ENCODE measurements around the gene SCEL.

DNA sequence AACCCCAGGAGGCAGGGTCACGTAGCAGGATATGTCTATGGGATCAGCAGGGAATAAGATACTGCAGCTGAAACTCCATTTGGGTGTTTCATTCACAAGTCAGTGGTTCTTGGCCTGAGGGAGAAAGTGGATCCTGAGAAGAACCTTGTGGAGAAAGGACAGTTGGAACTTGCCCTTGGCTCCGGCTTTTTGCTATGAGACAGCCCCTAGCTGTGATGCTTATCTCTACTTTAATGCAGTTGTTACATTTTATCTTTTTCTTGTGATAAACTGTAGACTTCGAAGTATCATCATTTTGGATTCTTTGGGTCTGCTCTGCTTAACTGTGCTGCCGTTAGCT is 6.0 kb upstream of the SCEL start:
- TF ChIP-seq, protein P1, sequence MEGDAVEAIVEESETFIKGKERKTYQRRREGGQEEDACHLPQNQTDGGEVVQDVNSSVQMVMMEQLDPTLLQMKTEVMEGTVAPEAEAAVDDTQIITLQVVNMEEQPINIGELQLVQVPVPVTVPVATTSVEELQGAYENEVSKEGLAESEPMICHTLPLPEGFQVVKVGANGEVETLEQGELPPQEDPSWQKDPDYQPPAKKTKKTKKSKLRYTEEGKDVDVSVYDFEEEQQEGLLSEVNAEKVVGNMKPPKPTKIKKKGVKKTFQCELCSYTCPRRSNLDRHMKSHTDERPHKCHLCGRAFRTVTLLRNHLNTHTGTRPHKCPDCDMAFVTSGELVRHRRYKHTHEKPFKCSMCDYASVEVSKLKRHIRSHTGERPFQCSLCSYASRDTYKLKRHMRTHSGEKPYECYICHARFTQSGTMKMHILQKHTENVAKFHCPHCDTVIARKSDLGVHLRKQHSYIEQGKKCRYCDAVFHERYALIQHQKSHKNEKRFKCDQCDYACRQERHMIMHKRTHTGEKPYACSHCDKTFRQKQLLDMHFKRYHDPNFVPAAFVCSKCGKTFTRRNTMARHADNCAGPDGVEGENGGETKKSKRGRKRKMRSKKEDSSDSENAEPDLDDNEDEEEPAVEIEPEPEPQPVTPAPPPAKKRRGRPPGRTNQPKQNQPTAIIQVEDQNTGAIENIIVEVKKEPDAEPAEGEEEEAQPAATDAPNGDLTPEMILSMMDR (IDR thresholded peaks at IDR 0.05; ENCODE audit: poor library complexity, severe bottlenecking) = no peak
- TF ChIP-seq EP300 (conservative IDR thresholded peaks at IDR 0.05; ENCODE audit: poor library complexity, severe bottlenecking) (no peak), POLR2AphosphoS5 (IDR thresholded peaks at IDR 0.05) (no peak), EZH2 (IDR thresholded peaks at IDR 0.05; ENCODE audit: borderline replicate concordance, insufficient read depth, low read length, poor library complexity, severe bottlenecking) (no peak), TAF1 (IDR thresholded peaks at IDR 0.05; ENCODE audit: low read depth) (no peak), MXI1 (conservative IDR thresholded peaks at IDR 0.05; ENCODE audit: poor library complexity, severe bottlenecking) (no peak), RAD21 (conservative IDR thresholded peaks at IDR 0.05) (no peak), SMC3 (conservative IDR thresholded peaks at IDR 0.05; ENCODE audit: poor library complexity) (no peak)
- TF ChIP-seq, protein P2, sequence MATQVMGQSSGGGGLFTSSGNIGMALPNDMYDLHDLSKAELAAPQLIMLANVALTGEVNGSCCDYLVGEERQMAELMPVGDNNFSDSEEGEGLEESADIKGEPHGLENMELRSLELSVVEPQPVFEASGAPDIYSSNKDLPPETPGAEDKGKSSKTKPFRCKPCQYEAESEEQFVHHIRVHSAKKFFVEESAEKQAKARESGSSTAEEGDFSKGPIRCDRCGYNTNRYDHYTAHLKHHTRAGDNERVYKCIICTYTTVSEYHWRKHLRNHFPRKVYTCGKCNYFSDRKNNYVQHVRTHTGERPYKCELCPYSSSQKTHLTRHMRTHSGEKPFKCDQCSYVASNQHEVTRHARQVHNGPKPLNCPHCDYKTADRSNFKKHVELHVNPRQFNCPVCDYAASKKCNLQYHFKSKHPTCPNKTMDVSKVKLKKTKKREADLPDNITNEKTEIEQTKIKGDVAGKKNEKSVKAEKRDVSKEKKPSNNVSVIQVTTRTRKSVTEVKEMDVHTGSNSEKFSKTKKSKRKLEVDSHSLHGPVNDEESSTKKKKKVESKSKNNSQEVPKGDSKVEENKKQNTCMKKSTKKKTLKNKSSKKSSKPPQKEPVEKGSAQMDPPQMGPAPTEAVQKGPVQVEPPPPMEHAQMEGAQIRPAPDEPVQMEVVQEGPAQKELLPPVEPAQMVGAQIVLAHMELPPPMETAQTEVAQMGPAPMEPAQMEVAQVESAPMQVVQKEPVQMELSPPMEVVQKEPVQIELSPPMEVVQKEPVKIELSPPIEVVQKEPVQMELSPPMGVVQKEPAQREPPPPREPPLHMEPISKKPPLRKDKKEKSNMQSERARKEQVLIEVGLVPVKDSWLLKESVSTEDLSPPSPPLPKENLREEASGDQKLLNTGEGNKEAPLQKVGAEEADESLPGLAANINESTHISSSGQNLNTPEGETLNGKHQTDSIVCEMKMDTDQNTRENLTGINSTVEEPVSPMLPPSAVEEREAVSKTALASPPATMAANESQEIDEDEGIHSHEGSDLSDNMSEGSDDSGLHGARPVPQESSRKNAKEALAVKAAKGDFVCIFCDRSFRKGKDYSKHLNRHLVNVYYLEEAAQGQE (IDR thresholded peaks at IDR 0.05; ENCODE audit: borderline replicate concordance) = no peak
